Kidney capillary endothelial cell (primary cell): ENCODE data around the gene VPS13A.
A peak's percentile ranks its signal among the peaks of the same experiment; 100 is the strongest.
"Not testable (repeated sequence)": the region's sequence is repeated elsewhere in the genome, so short reads cannot be mapped to it uniquely, and the experiment has no call there.

Source experiments
- DNase-seq: peaks from one replicate; pipeline ENCODE4 v3.0.0-alpha.2; 2018; ENCODE audit warnings: low spot score

VPS13A gene

DNA sequence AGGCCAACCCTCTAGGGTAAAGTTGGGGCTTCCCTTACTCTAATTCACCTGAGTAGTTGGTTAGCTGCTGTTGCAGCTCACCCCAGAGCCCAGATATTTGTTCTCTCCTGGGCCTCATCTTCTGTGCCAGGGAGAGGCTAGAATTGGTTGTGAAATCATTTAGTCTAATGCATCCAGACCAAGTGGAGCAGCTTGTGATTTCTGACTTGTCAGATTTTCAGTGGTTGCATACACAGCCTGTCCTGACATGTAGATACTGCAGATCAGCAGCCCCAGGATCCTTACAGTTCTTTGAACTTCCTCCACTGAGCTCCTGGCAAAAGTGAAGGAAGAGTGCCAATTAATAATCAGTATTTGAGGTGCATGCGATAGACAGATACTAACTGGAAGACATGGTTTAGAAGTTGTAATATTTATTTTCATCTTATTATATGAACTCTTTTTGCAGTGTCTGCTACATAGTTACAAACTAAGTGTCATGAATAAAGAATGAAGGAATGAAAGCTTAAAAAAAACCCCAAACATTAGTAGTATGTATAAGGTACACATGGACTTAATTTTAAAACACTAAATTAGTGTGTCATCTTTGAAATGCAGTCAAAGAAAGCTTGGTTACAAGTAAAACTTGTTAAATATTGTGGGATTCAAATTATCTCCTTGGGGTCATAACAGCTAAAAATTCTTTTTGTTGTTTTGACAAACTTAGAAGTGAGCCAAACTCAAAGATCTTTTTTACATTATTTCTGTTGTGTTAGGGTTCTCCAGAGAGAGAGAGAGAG lies 128.5 kb downstream of the VPS13A start:
- no peak for DNase-seq

DNA sequence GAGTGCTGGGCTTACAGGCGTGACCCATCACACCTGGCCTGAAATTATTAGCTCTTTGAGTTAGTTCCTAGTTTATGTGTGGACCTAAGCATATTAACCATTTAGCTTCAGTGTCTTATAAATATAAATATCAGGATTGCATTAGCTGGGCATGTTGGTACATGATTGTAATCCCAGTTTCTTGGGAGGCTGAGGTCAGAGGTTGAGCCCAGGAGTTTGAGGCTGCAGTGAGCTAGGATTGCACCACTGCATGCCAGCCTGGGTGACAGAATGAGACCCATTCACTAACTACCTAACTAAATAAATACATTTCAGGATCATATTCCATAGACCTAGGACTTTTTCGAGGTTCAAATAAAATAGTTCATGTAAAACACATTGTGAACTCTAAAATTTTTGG lies 129.8 kb downstream of the VPS13A start:
- DNase-seq = no peak

DNA sequence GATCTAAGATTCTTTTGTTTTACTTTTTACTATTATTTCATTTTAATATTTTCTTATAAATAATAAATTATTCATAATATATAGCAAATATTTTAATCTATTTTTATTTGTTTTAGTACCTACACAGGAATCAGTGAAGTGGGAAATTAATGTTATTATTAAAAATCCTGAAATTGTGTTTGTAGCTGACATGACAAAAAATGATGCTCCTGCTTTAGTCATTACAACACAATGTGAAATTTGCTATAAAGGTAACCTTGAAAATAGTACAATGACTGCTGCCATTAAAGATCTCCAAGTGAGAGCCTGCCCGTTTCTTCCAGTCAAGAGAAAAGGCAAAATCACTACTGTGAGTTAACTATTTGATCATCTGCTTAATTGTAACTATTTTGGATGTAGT lies 138.7 kb downstream of the VPS13A start:
- no peak for DNase-seq

DNA sequence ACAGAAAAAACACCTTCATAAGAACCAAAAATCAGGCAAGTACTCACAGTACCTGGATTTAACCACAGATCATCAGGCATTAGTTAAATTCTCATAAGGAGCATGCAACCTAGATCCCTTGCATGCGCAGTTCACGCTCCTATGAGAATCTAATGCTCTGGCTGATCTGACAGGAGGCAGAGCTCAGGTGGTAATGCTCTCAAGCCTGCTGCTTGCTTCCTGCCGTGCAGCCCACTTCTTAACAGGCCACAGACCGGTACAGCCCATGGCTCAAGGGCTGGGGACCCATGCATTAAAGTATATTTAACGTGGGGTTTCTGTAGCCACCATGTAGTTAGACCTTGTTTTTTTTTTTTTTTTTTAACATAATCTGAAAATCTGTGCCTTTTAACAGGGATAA lies 147.7 kb downstream of the VPS13A start:
- DNase-seq = no peak

DNA sequence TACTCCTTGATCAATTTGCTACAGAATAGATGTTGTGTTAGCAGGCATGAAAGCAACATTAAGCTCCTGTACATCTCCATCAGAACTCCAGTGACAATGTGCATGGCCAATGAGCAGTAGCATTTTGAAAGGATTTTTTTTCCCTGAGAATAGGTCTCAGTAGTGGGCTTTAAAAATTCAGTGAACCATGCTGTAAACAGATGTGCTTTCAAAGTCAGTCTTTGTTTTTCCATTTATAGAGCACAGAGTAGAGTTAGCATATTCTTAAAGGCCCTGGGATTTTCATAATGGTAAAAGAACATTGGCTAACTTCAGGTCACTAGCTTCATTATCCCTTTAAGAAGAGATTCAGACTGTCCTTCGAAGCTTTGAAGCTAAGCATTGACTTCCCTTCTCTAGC lies 150.8 kb downstream of the VPS13A start:
- DNase-seq = no peak

DNA sequence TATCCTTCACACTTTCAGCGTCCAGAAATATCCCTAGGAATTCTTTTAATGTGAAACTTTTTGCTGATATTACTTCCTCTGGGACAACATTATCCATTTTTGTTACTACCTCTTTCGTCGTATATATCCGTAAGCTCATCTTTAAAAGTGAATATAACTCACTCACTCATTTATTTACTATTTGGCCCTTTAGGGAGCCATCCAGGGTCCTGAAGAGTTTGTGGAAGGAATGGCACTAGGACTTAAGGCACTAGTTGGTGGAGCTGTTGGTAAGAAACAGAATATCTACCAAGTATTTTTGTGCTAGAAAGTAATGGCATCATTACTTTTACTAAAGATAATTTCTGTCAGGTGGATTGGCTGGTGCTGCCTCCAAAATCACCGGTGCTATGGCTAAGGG lies 192.7 kb downstream of the VPS13A start:
- no peak for DNase-seq

DNA sequence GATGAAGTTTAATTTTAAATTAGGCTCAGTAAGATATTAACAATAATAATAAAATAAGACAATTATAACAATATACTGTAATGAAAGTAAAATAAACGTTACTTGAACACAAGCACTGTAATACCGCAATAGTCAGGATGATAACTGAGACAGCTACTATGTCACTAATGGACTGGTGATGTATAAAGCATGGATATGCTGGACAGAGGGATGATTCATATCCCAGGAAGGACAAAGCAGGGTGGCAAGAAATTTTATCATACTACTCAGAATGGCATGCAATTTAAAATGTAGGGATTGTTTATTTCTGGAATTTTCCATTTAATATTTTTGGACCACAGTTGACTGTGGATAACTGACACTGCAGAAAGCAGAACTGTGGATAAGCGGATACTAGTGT lies 196.9 kb downstream of the VPS13A start:
- no peak for DNase-seq

DNA sequence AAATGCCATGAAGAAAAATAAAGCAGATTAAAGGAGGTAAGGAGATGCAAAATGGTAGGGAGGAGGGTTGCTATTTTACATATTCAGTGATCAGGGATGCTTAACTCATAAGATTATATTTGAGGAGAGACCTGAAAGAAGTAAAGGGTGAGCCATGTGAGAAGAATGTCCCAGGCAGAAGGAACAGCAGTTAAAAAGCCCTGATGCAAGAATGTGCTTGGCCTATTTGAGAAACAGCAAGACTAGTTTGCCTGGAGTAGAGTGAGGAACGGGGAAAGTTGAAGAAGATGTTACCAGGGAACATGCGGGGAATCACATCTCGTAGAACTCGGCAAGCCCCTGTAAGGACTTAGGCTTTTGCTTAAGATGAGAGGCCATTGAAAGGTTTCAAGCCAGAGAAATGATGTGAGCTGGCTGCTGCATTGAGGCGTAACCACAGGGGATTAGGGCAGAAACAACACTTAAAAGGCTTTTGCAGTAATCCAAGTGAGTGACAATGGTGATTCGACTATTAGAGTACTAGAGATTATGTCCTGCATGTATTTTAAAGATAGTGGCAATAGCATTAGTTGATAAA lies 198.7 kb downstream of the VPS13A start:
- no peak for DNase-seq

DNA sequence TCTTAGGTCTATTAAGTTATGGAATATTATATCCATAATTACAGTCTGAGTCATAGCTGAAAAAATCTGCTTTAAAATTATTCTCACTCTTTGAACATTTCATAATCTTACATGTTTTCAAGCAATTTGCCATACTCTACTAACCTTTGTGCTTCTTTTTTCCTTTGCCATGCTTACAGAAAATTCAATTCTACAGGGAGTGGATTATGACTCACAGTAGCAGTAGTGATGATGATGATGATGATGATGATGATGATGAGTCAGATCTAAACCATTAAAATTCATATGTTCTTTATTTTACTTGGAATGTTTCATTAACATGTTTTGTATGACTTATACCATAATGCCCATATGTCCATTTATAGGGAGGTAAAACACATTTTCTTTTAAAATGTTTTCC lies 207.1 kb downstream of the VPS13A start:
- peak; percentile 16 for DNase-seq

DNA sequence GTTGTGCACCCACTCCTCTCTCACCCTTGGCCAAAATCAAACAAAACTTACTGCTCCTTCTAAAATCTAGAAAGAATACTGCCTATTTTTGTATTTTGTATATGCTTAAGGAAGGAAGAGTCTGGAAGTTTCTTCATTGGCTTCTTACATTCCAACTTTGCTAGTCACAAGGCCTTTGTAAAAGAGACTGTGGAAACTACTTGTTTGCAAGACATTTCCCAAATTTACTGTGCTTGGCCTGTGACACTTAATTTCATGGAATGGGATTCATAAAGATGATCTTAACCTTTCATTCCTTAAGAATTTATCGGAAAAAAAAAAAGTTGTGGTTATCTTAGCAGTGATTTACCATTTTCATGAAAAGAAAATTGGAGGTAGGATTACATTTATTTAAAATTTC lies 208.9 kb downstream of the VPS13A start:
- no peak for DNase-seq

DNA sequence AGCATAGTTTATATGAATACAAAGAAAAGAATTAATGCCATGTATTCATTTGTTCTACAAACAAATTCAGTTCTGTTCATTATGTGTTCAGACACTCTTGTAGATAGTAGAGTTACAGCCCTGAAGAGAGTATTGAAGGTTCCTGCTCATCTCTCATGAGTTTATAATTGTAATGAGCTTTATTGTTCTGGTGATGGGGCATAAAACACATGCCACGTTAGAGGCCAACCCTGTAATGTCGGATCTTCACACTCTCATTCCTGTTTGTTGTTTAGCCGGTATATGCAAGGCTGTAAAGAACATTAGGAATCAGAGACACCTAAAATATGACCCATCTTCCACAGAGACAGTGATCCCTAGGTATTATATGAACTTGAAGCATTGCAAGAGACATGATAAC lies 214.5 kb downstream of the VPS13A start:
- no peak for DNase-seq

DNA sequence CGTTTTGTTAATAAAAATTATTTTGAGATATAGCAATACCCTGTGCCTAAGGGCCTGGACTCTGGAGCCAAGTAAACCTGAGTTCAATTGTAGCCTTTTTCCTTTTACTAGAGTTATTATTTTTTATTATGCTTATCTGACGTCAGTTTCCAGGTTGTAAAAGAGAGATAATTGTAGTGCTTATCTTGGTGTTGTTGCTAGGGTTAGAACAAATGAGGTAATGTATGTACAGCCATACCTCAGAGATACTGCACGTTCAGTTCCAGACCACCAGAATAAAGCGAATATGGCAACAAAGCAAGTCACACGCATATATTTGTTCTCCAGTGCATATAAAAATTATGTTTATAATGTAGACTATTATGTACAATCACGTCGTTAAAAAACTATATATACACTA lies 215.0 kb downstream of the VPS13A start:
- DNase-seq = no peak

DNA sequence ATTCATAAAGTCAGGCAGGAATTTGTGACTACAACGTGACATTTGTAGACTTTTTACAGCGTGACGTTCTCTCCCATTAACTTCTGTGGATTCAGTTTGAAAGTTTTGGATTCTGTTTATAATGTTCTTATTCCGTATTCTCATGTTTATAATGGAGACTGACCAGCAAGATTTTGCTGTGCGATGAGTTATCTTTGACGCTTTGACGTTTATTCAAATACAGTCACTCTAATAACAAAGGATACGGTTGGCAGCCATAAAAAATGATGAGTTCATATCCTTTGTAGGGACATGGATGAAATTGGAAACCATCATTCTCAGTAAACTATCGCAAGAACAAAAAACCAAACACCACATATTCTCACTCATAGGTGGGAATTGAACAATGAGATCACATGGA lies 221.2 kb downstream of the VPS13A start:
- not testable (repeated sequence) for DNase-seq

DNA sequence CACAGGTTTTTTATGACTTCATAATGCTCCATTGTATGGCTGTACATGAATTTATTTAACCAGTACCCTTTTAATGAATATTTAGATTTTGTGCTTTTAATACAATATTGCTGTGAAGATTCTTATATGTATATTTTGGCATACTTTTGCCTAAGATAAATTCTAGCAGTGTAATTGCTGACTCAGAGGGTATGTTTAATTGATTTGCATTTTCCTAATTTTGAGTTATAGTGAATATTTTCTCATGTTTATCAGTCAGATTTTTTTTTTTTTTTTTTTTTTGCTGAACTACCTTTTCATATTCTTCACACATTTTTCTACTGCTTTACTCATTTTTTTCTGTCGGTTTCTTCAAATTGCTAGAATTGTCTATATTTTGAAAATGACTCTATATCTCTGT lies 222.6 kb downstream of the VPS13A start:
- DNase-seq = no peak

DNA sequence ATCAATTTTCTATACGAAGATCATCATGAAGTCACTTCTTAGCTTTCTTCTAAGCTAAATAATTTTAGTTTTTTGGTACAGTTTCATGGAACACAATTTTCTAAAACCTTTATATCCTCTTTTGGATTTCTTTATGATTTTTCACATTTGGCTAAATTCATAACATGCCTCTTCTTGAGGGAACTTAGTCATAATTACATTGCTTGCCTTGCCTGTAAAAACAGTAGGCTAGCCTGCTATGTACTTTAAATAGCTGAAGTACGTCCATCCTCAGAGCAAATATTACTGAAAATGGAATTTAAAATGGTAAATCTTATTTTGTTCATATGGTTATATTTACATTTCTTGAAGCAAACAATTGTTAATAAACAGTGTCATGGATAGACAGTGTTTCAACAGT lies 225.0 kb downstream of the VPS13A start:
- no peak for DNase-seq

DNA sequence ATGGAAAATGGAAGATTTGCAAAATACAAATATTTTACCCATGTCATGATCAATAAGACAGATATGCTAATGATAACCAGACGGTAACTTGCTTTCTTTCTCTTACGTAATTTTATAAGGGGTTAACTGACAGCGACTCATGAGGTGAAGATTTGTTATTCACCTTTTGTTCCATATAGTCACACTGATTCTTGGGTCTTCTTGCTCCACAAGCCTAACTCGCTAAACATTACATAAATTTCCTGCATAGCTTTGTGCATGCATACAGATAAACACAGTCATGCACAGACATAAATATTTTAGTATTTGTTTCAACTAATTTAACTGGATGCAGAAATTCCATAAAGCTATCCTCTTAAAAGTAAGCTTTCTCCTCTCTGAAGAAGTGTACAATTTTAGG lies 225.9 kb downstream of the VPS13A start:
- no peak for DNase-seq

DNA sequence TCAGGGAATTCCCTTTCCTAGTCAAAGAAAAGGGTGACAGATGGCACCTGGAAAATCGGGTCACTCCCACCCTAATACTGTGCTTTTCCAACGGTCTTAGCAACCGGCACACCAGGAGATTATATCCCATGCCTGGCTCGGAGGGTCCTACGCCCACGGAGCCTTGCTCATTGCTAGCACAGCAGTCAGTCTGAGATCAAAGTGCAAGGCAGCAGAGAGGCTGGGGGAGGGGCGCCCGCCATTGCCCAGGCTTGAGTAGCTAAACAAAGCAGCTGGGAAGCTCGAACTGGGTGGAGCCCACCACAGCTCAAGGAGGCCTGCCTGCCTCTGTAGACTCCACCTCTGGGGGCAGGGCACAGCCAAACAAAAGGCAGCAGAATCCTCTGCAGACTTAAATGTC lies 231.2 kb downstream of the VPS13A start:
- DNase-seq = not testable (repeated sequence)

DNA sequence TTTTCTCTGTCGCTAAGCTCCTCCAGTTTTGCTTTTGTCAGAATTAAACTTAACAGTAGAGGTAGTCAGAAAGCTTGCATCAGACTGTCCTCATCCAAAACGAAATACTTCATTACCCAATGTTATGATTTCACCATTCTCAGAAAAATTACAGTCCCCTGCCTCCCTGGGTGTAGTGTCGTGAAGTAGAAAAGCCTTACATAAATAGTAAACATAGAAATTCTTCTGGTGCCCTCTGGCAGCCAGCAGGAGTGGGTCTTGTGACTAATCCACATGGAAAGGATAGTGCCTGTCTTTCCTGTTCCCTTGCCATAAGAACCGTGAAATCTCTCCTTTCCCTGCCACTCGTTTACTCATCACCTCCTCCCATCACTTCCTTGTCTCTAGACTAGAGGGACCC lies 240.2 kb downstream of the VPS13A start:
- no peak for DNase-seq

DNA sequence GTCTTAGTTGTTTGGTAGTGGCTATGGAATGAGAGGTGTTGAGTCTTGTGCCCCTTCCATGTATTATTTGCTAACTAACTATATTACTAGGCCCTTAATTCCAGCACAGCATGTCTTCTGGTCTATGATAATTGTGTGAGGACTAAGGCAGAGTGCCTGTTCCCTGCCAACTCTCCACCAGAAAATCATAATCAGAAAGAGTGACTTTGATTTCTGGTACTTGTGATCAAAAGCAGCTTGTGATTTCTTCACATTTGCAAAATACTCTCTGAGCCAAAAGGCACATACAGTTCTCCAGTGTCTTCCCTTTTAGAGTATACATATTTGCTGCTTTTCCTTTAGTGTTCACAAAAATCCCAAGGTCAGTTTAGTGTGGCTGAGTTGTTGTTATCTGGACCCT lies 240.9 kb downstream of the VPS13A start:
- no peak for DNase-seq

DNA sequence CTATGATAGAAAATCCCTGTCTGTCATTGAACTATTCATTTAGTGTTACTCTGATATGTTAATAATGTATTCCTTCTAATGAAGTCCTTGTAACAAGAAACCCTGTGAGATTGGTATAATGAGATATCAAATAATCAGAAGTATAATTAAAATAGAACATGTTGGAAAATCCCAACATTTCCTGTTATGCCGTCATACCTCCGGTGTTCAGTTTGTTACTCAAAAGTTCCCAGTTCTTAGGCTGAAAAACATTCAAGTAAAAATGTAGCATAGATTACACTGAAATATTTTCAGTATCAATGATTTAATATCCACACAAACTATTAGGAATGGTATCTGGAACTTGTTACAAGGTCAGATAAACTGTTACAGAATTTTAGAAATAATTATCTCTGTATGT lies 243.3 kb downstream of the VPS13A start:
- no peak for DNase-seq

DNA sequence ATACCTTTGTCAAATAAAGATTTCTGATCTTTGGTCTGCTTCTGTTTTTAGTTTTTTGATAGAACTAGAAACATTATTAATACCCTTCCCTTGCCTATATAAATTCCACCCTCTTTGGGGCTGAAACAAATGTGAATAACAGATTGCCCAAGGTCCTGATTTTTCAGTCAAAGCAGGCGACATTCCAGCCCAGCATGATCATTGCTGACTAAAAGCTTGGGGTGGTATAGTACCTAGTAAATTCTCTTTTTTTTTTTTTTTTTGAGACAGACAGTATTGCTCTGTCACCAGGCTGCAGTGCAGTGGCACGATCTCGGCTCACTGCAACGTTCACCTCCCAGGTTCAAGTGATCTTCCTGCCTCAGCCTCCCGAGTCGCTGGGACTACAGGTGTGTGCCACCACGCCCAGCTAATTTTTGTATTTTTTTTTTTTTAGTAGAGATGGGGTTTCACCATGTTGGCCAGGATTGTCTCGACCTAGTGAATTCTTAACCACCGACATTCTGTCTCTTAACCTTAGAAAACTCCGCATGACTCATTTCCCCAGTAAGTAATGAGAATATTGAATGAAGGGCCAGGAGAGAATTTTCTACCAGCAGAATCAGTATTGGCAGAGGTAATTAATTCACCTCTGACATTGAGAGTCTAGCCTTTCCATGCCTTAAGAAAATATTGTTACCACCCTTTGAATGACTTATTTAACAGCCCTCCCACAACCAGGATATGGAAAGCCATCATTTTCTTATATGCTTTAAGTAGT lies 244.4 kb downstream of the VPS13A start:
- no peak for DNase-seq

DNA sequence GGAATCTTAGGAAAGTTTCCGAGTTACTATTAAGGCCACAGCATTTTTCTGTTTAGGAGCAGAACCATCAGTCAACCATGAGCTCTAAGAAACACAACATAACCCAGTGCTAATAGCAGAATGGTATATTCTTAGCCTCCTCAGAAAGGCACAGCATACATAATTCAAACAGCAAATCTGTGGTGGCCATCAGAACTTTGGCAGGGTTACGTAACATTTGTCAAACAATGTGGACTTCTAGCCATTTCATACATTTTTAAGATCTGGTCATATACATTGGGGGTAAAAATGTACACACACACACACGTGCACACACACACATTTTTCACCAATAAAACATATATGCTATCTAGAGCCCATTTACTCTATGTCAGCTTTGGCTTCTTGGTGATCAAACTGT lies 245.6 kb downstream of the VPS13A start:
- no peak for DNase-seq

DNA sequence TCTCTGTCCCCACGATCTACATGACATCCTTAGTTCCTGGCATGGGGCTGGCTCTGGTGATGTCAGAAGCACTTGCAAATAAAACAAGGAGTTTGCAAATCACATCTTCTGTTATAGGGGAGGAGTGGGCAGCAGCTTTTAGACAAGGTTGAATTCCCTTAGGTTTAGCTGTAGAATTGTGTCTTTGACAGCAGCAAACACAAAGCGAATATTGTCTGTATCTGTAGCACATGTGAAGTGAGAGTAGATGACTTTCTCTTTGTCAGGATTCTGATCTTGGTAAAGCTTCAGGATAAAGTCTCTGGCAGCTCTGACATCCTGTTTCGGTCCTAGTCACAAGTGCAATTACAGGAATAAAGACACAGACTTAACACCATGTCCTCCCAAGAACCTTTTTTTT lies 246.5 kb downstream of the VPS13A start:
- no peak for DNase-seq
